ENCODE measurements around the gene PLTP. TPM values are rescaled to one million over a fixed set of nuclear protein-coding genes. Genes with fewer than 3 reads are reported as not detected.
"Not testable (repeated sequence)": the region's sequence is repeated elsewhere in the genome, so short reads cannot be mapped to it uniquely, and the experiment has no call there.

The PLTP gene
- 10 to 100 TPM; 14.7 to 49.5 TPM for total RNA-seq
- long read RNA-seq, transcript PLTP-203 (16 exons, 1,743 nt), result major isoform, 9 of 20 reads
- long read RNA-seq, partial matches to known transcripts, result 7 of 20 reads
- long read RNA-seq, other reads (novel, unspliced or antisense), result 2 of 20 reads

- ATAC-seq (peak; percentile 8), DNase-seq (peak; percentile 59 to 71)
- intact Hi-C loops (cut with DNase I, micrococcal nuclease), result loop anchor here in 1 of 2 donors (10.0 kb wide), 1 partner anchor 497 kb away; the partner anchor contains the start of gene PIGT
These were observed at the start of gene PLTP for GRCh38 chr20:45911486-45912343. Gene PLTP (minus strand): TSS chr20:45912155. CDS start chr20:45911452, 703 bp downstream.

GRCh38 chr20:45959956-45960630 is 48.1 kb upstream of the PLTP start:
- no peak for DNase-seq
- no peak for ATAC-seq
- intact Hi-C loops (cut with DNase I, micrococcal nuclease), result loop anchor here in 1 of 2 donors (10.0 kb wide), 1 partner anchor 155 kb away; no protein-coding TSS in a partner anchor

GRCh38 chr20:45959126-45959525 is 47.2 kb upstream of the PLTP start:
- intact Hi-C loops (cut with DNase I, micrococcal nuclease), result no loop called here
- no peak for ATAC-seq
- DNase-seq, result no peak

- ATAC-seq, result no peak
- no peak for DNase-seq
These were observed 46.6 kb upstream of the PLTP start for GRCh38 chr20:45958593-45958992.

GRCh38 chr20:45957021-45957941 is 45.3 kb upstream of the PLTP start:
- intact Hi-C loops (cut with DNase I, micrococcal nuclease), result no loop called here
- ATAC-seq (no peak), DNase-seq (peak in 1 of 2 donors; percentile 19)

More at GRCh38 chr20:45958593-45958992, 46.6 kb upstream of the PLTP start:
- intact Hi-C loops (cut with DNase I, micrococcal nuclease), result no loop called here

GRCh38 chr20:45956326-45956725 is 44.4 kb upstream of the PLTP start:
- peak in 1 of 2 donors; percentile 2 for DNase-seq
- intact Hi-C loops (cut with DNase I, micrococcal nuclease), result not testable (repeated sequence)

GRCh38 chr20:45953672-45954071 is 41.7 kb upstream of the PLTP start:
- intact Hi-C loops (cut with DNase I, micrococcal nuclease), result no loop called here
- ATAC-seq (no peak), DNase-seq (no peak)

More at GRCh38 chr20:45956326-45956725, 44.4 kb upstream of the PLTP start:
- ATAC-seq, result not testable (repeated sequence)

GRCh38 chr20:45952861-45953260 is 40.9 kb upstream of the PLTP start:
- intact Hi-C loops (cut with DNase I, micrococcal nuclease), result no loop called here
- ATAC-seq (no peak), DNase-seq (no peak)

GRCh38 chr20:45951925-45952834 is 40.2 kb upstream of the PLTP start:
- intact Hi-C loops (cut with DNase I, micrococcal nuclease), result no loop called here
- ATAC-seq (no peak), DNase-seq (no peak)

GRCh38 chr20:45950330-45950646 is 38.3 kb upstream of the PLTP start:
- intact Hi-C loops (cut with DNase I, micrococcal nuclease), result no loop called here
- DNase-seq (no peak), ATAC-seq (no peak)

GRCh38 chr20:45949542-45950329 is 37.8 kb upstream of the PLTP start:
- no peak for ATAC-seq
- no peak for DNase-seq
- intact Hi-C loops (cut with DNase I, micrococcal nuclease), result no loop called here

- intact Hi-C loops (cut with DNase I, micrococcal nuclease), result no loop called here
- no peak for DNase-seq
- no peak for ATAC-seq
These were observed 37.0 kb upstream of the PLTP start for GRCh38 chr20:45948742-45949541.

GRCh38 chr20:45948261-45948733 is 36.3 kb upstream of the PLTP start:
- DNase-seq (no peak), ATAC-seq (no peak)
- intact Hi-C loops (cut with DNase I, micrococcal nuclease), result no loop called here

- intact Hi-C loops (cut with DNase I, micrococcal nuclease), result no loop called here
- no peak for ATAC-seq
- no peak for DNase-seq
These were observed 35.3 kb upstream of the PLTP start for GRCh38 chr20:45947110-45947866.

GRCh38 chr20:45946149-45946970 is 34.4 kb upstream of the PLTP start:
- intact Hi-C loops (cut with DNase I, micrococcal nuclease), result no loop called here
- DNase-seq (peak; percentile 36 to 69), ATAC-seq (peak; percentile 63)
